ENCODE data around the gene PHF19. TPM values are rescaled to one million over a fixed set of nuclear protein-coding genes. Genes with fewer than 3 reads are reported as not detected.
A peak's percentile ranks its signal among the peaks of the same experiment; 100 is the strongest.

PHF19 gene
- total and polyA plus RNA-seq, 10 of the 15 experiments (the other 5 are each of a cell fraction or from before 2014, with no cell fraction given), result 26.0 to 133 (median 87.7) TPM

DNA sequence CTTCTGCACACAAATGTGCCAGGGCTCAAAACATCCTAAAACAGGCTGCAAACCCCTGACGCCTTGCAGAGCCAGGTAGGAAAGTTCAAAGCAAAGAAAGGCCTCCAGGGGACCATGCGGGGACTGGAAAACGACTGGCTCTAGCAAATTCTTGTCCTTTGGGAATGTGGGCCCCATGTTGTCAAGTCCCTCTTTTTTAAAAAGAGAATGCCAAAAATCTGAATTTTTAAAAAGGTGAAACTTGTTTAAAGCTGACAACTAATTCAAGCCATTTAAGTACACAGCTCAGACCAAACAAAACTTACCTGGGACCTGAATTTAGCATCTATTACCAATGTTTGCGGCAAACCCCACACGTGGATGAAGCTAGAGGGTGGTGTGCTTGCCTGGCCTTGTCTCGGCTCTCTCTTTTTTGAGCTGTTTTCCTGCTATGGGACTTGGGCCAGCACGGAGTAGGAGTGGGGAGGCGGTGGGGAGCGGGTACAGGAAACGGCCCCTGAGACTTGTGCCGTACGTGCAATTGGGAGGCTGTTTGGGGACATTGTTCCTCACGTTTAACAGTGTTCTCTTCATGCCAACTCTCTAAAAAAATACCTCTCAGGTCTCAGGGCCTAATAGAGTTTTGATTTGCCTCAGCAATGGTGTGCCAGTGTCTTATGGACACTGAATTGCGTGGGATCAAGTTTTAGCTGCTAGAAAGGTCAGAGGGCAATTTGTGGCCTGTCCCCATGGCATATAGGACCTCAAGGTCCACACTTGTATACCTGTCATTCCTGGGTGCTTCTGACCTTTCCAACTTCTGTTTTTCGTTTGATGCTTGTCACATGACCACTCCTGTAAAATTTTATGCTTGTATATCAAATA lies 15.1 kb upstream of the PHF19 start:
- no TSS peak for BruUV-seq (replicated peaks)
- no peak; the same call in 1 of the 2 replicates for TF ChIP-seq MAX (IDR thresholded peaks at IDR 0.05; ENCODE audit: low read depth, low read length)
- TF ChIP-seq RCOR1 (conservative IDR thresholded peaks at IDR 0.05; ENCODE audit: low read depth, low read length), result no peak
- TF ChIP-seq E2F4 (IDR thresholded peaks at IDR 0.05; ENCODE audit: low read depth, low read length), result no peak
- no peak for TF ChIP-seq KDM1A (IDR thresholded peaks at IDR 0.05; ENCODE audit: borderline replicate concordance)
- no peak for TF ChIP-seq ZBTB4 (CRISPR knock-in tag; IDR thresholded peaks at IDR 0.05)
- no peak for TF ChIP-seq KLF5 (IDR thresholded peaks at IDR 0.05; ENCODE audit: partially characterized antibody)
- TF ChIP-seq NFYA (IDR thresholded peaks at IDR 0.05; ENCODE audit: borderline replicate concordance, low read depth, low read length), result no peak
- no peak for TF ChIP-seq LARP7 (IDR thresholded peaks at IDR 0.05)
- TF ChIP-seq YY1 (IDR thresholded peaks at IDR 0.05; ENCODE audit: low read depth, low read length), result no peak
- TF ChIP-seq, protein P1, sequence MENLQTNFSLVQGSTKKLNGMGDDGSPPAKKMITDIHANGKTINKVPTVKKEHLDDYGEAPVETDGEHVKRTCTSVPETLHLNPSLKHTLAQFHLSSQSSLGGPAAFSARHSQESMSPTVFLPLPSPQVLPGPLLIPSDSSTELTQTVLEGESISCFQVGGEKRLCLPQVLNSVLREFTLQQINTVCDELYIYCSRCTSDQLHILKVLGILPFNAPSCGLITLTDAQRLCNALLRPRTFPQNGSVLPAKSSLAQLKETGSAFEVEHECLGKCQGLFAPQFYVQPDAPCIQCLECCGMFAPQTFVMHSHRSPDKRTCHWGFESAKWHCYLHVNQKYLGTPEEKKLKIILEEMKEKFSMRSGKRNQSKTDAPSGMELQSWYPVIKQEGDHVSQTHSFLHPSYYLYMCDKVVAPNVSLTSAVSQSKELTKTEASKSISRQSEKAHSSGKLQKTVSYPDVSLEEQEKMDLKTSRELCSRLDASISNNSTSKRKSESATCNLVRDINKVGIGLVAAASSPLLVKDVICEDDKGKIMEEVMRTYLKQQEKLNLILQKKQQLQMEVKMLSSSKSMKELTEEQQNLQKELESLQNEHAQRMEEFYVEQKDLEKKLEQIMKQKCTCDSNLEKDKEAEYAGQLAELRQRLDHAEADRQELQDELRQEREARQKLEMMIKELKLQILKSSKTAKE (IDR thresholded peaks at IDR 0.05; ENCODE audit: low read depth, poor library complexity, severe bottlenecking), result no peak
- no peak for TF ChIP-seq GABPA (IDR thresholded peaks at IDR 0.05; ENCODE audit: low read depth)
- no peak for TF ChIP-seq CBX5 (IDR thresholded peaks at IDR 0.05; ENCODE audit: low read depth)
- TF ChIP-seq KAT2A (conservative IDR thresholded peaks at IDR 0.05; ENCODE audit: control insufficient read depth, low read depth, low read length), result no peak
- no peak for TF ChIP-seq EP300 (IDR thresholded peaks at IDR 0.05; ENCODE audit: borderline replicate concordance in 1 of 2, control insufficient read depth in 1 of 2, low read depth in 2 of 2, low read length in 2 of 2)
- TF ChIP-seq NBN (IDR thresholded peaks at IDR 0.05), result 0 out of 2 replicates have a peak, but pooled peaks have one; percentile 46
- no peak; the same call in 1 of the 2 replicates for TF ChIP-seq DPF2 (IDR thresholded peaks at IDR 0.05)

More for the DNA sequence above, 15.1 kb upstream of the PHF19 start:
- ChIA-PET POLR2A (interaction anchor here (1.1 to 15.6 kb wide), 8 partner anchors 8 to 168 kb away, joined by 3 to 383 read pairs (median 6); partner anchors contain the start of genes PHF19 and TRAF1), SMC1A (ENCODE audit: uncharacterized antibody, unreplicated experiment) (interaction anchor here (0.9 to 23.6 kb wide), 7 partner anchors 9 to 136 kb away, joined by 3 to 522 read pairs (median 4); partner anchors contain the start of gene TRAF1), CTCF (interaction anchor here (1.3 to 3.0 kb wide), 7 partner anchors 12 to 45 kb away, joined by 3 to 13 read pairs (median 4); no protein-coding TSS in a partner anchor), RAD21 (ENCODE audit: unreplicated experiment) (interaction anchor here (0.8 to 8.7 kb wide), 8 partner anchors 15 to 229 kb away, joined by 3 to 104 read pairs (median 6); partner anchors contain the start of genes PHF19 and TRAF1)
- FAIRE-seq (no peak), DNase-seq (ENCODE audit: low read depth, low spot score) (peak; percentile 94), ATAC-seq (peak; percentile 61)
- H3K36me3 ChIP-seq (ENCODE audit: control insufficient read depth in 2 of 2, insufficient read depth in 2 of 2, low read length in 1 of 2), result no peaks in the 10 kb centered on the region
- no peaks in the 10 kb centered on the region for H4K20me1 ChIP-seq (ENCODE audit: control insufficient read depth, insufficient read depth)
- 9% methylated on average over 15 of the region's 15 CpGs for WGBS (ENCODE audit: insufficient coverage, insufficient replicate concordance, low lambda C conversion rate, missing lambda C conversion rate)
- H2AFZ ChIP-seq (ENCODE audit: control insufficient read depth, low read depth, low read length), result peak overlapping the region; percentile 25
- in situ Hi-C loops (cut with MboI) (no loop called here), intact Hi-C loops (cut with micrococcal nuclease; ENCODE audit: unreplicated experiment) (loop anchor here (1.0 to 2.0 kb wide), 2 partner anchors 16 to 35 kb away; partner anchors contain the start of gene TRAF1)
- H3K9me3 ChIP-seq (replicated peaks; ENCODE audit: control insufficient read depth, insufficient read depth, low read length), result no peaks in the 10 kb centered on the region
- H3K27ac ChIP-seq (ENCODE audit: control insufficient read depth, insufficient read depth), result peak overlapping the region; percentile 94
- peaks cover 53% of the 10 kb centered on the region for H3K4me1 ChIP-seq (ENCODE audit: control insufficient read depth, insufficient read depth, low read length)
- peak overlapping the region; percentile 15; the same call in 1 of the 2 replicates for H3K4me3 ChIP-seq
- H3K4me2 ChIP-seq (ENCODE audit: control insufficient read depth, insufficient read depth), result peak overlapping the region; percentile 87
- H3K27me3 ChIP-seq (replicated peaks in 1 of 2; ENCODE audit: control insufficient read depth in 2 of 2, insufficient read depth in 2 of 2, low read length in 1 of 2), result no peaks in the 10 kb centered on the region
- H3K79me2 ChIP-seq (ENCODE audit: control insufficient read depth, insufficient read depth, low read length), result no peaks in the 10 kb centered on the region
- peak overlapping the region; percentile 65 for H3K9ac ChIP-seq (ENCODE audit: control insufficient read depth, insufficient read depth, low read length)

Measured in GM12878 (cell line).